OCI-M2 (cell line): ENCODE results near the gene LOC101059915.
A peak's percentile ranks its signal among the peaks of the same experiment; 100 is the strongest.
"Not testable (repeated sequence)": the region's sequence is repeated elsewhere in the genome, so short reads cannot be mapped to it uniquely, and the experiment has no call there.

Experiments
- DNase-seq: peaks from one replicate; lab custom pipeline; 2025; ENCODE audit not compliant: unreplicated experiment; lab: John Stamatoyannopoulos, UW

Gene LOC101059915

DNA sequence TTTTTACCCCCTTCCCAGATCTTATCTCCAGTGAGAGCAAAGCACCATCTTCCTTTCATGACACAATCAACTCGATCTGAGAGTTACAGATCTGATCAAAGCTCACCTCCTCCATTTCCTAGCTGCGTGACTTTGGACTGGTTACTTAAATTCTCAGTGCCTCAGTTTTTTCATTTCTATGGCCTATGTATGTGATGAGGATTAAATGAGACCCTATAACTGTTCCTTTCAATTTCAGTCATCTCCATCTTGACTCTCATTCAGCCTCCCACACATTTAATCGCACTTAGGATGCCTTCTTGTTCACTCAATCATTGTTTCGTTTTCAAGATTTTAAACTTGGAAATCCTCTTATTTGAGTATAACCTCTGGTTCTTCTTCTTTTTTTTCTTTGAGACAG lies 28.9 kb upstream of the LOC101059915 start:
- no peak for DNase-seq

DNA sequence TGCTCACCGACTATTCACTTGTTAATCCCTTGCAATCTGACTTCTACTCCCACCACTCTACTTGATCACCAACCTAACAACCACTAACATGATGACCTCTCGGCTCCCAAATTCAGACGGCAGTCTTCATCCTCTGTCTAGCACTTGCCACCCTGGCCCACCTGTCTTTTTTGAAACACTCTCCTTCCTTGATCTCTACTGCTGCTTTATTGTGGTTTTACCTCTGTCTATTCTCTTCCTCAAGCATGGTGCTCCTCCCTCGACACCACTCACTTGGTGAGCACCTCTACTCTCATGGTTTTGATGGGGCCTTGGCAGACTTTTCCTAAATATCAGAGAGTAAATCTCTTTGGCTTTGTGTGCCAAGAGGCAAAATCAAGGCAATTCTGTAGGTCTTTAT lies 27.3 kb upstream of the LOC101059915 start:
- no peak for DNase-seq

DNA sequence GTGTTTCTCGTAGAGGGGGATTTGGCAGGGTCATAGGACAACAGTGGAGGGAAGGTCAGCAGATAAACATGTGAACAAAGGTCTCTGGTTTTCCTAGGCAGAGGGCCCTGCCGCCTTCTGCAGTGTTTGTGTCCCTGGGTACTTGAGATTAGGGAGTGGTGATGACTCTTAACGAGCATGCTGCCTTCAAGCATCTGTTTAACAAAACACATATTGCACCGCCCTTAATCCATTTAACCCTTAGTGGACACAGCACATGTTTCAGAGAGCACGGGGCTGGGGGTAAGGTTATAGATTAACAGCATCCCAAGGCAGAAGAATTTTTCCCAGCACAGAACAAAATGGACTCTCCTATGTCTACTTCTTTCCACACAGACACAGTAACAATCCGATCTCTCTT lies 22.9 kb upstream of the LOC101059915 start:
- not testable (repeated sequence) for DNase-seq

DNA sequence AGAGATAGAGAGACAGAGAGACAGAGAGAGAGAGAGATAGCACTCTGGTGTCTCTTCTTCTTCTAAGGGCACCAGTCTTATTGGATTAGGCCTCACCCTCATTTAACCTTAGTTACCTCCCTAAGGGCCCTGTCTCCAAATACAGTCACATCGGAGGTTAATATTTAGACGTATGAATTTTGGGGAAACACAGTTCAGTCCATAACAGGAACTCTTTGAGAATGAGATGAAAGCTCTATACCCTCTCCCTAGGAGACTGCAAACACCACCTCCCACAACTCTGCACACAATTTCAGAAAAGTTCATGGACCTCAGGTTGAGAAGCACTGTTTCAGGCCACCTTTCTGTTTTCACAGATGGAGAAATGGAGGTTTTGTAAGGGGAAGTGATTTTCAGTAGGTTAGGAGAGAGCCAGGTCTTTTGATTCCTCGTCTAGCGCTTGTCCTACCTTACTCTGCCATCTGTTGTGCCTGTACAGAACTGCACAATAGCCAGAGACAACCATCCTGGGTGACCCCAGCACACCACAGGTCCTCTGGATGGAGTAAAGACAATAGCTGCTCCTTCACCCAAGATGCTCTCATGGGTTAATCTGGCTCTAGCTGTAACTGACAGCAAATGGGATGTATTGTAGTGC lies 16.9 kb upstream of the LOC101059915 start:
- DNase-seq, result no peak

DNA sequence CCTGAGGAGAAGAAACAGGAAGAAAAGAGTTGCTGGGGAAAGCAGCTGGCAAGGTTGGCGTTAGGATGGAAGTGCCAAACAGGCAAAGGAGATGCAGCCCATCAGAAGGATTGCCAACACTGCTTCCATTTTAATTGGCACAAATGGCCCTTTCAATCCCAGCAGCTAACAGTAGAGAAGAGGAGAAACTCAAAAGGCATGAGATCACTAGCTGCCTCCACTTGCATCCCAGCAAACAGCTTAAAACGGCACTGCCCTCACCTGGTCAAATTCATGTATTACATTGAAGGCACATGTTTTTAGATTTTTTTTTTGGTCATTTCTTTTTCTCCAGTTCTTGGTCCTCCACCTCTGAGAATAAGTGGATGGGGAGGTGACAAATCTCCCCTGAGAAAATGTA lies 14.9 kb upstream of the LOC101059915 start:
- peak; percentile 1 for DNase-seq

DNA sequence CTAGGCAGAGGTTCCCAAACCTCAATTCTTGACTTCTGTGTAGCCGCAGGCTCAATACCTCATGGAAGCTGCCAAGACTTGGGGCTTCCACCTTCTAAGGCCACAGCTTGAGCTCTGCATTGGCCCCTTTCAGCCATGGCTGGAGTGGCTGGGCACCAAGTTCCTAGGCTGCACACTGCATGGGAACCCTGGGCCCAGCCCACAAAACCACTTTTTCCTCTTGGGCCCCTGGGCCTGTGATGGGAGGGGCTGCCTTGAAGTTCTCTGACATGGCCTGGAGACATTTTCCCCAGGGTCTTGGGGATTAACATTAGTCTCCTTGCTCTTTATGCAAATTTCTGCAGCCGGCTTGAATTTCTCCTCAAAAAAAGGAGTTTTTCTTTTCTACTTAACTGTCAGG lies 14.0 kb upstream of the LOC101059915 start:
- DNase-seq, result no peak

DNA sequence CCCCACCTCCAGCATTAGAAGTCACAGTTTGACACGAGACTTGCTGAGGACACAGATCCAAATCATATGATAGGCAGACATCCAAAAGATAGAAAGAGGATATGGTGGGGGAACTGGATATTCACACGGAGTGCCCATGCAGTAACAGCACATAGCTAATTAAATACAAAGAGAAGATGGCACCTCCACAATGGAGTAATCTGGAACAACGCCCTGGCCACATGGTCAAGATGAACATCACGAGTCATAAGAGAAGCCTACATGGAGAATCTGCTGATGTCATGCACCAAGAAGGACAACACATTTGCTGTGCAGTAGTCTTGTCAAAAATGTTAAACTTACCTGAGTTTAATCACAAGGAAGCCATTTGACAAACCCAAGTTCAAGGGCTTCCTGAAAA lies 10.1 kb upstream of the LOC101059915 start:
- no peak for DNase-seq

DNA sequence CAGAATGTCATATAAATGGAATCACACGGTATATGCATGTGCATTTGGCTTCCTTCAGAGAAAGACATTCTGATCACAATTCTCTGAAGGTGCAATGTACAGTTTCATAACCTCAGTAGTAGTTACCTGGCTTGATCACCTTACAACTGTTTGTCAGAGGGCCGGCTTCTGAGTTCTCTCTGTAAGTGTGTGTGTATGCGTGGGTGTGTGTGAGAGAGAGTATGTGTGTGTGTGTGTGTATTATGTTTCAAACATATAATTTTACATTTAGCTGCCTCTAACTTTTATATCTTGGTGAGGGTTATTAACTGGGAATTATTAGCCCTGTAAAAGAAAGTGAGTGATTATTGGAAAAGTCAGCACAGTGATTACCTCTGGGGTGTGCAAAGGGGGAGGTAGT lies 8.0 kb upstream of the LOC101059915 start:
- DNase-seq, result no peak

DNA sequence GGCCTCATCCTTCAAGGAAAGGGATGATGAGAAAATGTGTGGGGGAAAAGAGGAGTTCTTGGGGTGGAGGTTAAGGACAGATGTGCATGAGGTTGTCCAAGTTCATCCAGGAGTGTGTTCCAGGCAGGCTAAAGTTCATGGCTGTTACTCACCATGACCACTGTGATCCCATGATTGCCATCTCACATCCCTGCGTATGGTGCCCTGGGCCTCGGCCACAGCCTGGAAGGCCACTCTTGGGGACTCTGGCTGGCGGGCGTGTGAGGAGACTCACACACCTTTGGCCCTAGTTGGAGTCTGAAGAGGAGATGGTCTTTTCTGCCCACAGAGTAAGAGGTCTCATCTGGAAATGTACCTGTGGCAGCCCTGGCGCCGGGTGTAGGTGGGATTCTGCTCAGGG lies 7.4 kb upstream of the LOC101059915 start:
- no peak for DNase-seq

DNA sequence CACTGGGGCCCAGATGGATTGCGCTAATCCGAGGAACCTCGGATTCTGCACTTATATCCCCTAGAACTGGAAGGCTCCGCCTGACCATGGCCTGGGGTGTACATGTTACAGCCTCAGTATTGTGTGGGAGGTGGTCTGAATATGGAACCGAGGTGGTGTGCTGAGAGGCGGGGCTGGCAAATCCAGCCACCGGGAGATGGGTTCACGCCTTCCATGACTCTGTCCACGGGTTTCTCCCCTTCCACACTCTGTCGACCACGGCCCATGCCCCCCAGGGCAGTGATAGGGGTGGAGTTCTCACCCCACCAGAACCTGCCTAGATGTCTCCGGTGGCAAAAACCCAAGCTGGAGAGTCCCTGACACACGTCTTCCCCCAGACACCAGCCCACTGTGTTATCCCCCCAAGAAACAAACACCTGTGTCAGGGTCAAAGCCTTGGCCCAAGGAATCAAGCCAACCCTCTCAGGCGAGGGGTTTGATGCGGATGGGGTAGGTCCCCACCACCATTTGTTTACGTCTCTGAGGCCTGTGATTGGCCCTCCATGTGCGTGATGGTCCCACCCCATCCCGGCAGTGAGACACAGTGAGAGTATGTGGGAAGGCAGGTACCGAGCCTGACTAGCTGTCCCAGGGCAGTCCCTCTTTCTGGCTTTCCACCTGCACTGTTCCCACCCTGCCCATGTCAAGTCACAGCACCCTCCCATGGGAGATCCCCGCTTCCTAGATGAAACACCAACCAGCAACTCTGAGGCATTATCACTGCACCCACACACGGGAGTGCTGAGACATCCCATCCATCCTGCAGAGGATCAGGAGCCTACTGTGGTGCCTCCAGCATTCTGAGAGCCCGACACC lies 6.6 kb upstream of the LOC101059915 start:
- no peak for DNase-seq

DNA sequence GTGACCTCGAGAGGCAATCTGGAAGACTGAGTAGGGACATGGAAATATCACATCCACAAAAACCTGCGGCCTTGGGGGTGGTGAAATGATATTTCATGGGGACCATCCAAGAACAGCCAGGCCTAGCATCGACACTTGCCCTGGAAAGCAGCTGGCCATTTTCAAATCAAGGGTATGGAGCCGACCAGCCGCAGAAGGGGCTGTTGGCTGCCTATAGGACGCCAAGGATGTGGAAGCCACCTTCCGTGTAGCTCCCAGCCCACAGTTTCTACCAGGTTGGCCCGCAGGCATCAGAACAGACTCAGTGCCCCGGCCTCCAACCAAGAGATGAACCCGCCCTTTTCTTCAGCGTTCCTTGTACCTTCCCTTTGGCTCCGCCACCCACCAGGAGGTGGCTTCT lies 5.4 kb upstream of the LOC101059915 start:
- DNase-seq, result no peak

DNA sequence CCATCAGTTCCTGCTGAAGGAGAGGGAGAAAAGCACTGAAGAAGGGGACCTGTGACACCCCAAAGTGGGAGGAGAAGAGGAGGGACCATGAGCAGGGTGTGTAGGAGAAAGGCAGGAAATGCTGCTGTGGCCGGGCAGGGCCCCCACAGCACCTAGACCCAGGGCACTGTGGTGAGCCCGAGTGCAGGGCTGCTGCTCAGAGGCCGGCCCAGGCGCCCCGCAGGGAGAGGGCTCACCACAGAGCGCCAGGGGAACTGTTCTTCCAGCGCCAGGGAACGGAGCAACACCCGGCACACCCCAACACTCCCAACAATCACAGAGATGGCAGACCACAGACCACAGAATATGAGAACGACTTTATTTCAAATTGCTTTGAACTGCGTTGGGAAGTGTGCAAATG lies 4.7 kb upstream of the LOC101059915 start:
- not testable (repeated sequence) for DNase-seq

DNA sequence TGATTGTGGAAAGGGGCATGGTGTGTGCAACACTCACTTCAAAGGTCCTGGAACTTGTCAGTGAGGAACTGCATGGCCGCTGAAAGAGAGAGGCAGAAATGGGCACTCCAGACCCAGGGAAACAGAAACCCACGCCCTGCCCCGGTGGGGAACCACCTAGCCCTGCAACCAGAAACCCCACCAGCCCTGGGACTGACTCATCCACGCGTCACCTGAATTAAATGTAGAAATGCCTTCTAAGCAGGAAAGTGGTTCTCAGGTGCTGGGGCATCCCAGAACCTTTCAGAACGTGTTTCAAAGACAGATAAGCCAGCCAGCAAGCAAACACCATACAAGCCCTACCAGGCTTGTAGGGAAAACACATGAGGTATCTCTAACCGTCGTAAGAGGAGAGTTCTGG lies 4.1 kb upstream of the LOC101059915 start:
- DNase-seq, result not testable (repeated sequence)

DNA sequence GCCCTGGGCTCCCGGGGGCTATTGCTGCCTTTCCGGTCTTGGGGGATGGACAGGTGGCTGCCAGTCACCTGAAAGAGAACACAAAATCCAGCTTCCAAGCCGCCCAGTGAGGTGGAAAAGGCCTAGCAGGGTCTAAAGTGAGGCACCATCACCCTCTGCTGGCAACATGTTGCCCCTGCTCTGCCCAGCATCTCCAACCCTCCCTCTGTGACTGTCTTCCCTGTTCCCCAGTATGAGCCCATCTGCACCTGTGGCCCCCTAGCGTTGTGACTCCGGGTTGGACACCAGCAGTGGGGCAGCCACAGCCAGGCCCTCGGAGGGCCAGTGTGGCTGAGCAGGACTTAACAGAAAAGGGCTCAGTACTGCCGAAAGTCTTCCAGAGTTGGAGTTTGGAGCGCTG lies 3.1 kb upstream of the LOC101059915 start:
- not testable (repeated sequence) for DNase-seq

DNA sequence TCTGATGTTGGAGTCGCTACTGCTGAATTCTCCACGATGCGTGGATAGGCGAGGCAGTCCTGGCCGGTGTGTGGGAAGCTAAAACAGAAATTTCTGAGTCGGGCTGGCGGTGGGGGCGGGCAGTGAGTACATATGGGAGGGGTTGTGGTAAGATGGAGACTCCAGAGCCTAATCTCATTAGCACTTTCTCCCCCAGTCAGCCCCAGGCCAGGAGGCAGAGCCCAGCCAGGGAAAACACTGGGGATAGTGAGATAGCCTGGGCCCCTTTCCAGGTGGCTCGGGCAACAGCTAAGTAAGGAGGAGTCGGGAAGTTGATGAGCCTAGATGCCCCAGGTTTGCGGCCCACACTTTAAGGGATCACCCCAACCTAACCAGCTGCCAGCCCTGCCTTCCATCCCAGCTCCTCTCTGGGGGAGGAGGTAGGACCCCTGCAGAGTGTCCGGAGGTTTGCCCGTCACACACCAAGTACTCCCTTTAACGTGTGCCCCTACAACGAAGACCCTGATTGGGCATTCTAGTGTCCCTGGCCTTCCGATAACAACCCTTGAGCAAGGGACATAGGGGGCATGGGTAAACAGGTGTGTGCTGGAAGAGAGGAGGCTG lies 2.4 kb upstream of the LOC101059915 start:
- no peak for DNase-seq

DNA sequence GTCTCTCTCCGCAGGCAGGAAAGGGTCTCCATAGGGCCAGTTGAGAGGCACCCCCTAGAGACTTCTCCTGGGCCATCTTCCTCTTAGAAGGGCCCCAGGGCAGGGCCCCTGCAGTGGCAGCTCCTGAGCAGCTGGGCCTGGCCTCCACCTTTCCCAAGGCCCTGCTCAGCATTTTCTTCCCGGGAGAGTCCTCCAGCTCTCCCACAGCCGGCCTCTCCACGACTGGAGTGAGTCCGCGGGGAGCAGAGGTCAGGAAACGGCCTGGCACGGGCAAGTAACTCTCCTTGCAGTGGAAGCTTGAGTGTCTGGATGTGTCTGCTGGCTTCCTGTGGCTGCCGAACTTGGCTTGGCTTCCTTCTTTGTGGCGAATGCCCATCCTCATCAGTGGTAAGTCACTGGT lies 1.6 kb upstream of the LOC101059915 start:
- no peak for DNase-seq

DNA sequence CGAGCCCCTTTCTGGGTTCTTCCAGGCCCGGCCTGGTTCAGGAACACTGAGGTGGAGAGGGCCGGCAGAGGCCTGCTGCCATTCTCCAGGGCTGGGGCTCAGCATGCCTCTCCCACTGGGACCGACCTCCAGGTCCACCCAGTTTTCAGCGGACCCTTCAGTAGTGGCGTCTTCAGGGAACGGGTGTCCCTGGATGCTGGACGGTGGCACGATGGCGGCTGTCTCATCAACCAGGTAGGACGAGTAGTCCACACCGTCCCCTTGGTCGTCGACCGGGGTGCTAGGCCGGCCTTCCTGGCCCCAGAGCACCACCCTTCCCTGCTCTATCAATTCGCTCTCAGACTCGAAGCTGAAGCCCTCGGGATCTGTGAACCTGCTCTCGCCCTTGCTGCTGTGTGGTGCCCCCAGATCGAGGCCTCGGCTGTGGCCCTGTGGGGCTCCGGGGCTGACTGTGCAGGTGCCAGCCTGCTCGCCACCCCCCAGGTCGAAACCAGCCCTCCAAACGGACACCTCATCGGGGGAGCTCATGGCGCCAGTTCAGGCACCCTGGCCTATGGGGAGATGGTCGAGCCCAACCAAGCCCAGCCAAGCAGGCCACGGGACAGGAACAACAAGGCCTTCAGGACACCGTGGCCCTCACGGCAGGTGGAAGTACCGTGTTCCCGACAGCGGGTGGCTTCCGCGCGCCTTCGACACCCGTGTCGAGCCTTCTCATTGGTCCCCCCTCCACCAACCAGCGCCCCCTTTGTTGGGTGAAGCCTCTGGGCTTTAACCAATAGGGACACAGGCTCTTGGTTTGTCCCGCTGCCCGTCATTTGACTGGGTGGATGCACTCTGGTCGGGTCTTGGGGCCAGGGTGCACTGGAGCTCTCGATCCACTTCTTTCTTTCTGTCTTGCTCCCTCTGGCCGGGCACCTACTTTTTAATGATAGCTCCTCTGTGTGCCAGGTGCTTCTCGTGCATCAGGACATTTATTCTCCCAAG lies 814 bp upstream of the LOC101059915 start:
- no peak for DNase-seq

DNA sequence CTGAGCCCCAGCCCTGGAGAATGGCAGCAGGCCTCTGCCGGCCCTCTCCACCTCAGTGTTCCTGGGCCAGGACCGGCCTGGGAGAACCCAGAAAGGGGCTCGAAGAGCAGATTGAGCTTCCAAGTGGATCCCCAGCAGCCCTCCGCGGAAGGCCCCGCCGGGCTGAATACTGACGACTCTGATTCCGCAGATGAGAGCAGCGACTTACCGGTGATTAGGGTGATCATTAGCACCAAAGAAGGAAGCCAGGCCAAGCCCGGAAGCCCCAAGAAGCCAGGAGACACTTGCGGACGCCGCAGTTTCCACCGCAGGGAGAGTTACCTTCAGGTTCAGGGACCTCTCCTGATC lies 876 bp downstream of the LOC101059915 start:
- DNase-seq, result no peak

DNA sequence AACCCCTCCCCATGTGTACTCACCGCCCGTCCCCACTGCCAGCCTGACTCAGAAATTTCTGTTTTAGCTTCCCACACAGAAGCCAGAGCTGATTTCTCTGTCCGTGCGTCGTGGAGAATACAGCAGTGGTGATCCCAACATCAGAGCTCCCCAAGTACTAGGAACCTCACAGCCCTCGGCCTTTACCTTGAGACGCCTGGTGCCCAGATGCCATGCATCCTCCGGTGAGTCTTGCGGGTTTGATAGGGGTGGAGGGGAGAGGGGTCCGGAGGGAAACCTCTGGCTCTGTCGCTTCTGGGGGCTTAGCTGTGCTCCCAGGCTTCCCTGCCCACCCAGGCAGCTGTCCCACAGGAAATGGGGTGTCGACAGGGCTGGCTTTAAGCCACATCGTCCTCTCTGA lies 2.1 kb downstream of the LOC101059915 start:
- DNase-seq, result no peak

DNA sequence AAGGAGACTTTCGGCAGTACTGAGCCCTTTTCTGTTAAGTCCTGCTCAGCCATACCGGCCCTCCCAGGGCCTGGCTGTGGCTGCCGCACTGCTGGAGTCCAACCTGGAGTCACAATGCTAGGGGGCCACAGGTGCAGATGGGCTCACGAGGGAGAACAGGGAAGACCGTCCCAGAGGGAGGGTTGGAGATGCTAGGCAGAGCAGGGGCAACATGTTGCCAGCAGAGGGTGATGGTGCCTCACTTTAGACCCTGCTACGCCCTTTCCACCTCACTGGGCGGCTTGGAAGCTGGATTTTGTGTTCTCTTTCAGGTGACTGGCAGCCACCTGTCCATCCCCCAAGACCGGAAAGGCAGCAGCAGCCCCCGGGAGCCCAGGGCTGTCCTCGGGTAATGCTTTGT lies 2.6 kb downstream of the LOC101059915 start:
- not testable (repeated sequence) for DNase-seq
